SU-DHL-6 (cell line): ENCODE results near the gene RTN4.

Source experiments
- H2AFZ ChIP-seq: fragments of 200-600 bp; sonication (generic); 2 replicates; pipeline ENCODE4 v1.6.1; 2014; ENCODE audit warnings: low read depth, mild to moderate bottlenecking, moderate library complexity, mixed read lengths, antibody characterized with exemption, low read length; ENCODE audit not compliant: severe bottlenecking
- H3F3A ChIP-seq: fragments of 200-600 bp; shearing (Covaris generic); 2 replicates; pipeline ENCODE4 v1.6.0; 2016; ENCODE audit warnings: antibody characterized with exemption, mild to moderate bottlenecking; ENCODE audit not compliant: insufficient read depth
- H3K27ac ChIP-seq: fragments of 200-600 bp; sonication (generic); 2 replicates; pipeline ENCODE4 v1.5.1; 2016; ENCODE audit warnings: low read depth, mild to moderate bottlenecking, low read length, moderate library complexity, mixed read lengths
- H3K27me3 ChIP-seq: fragments of 200-600 bp; sonication (generic), shearing (Covaris generic); 2 replicates; pipeline ENCODE4 v1.6.0; 2014; ENCODE audit warnings: mild to moderate bottlenecking, low read length
- H3K36me3 ChIP-seq: fragments of 200-600 bp; sonication (generic); 2 replicates; pipeline ENCODE4 v1.6.1; 2014; ENCODE audit warnings: mild to moderate bottlenecking, low read length, mixed read lengths
- H3K4me2 ChIP-seq: fragments of 300-600, 200-600 bp; shearing (Covaris generic), sonication (generic); 2 replicates; pipeline ENCODE4 v1.6.0; 2014; ENCODE audit warnings: low read length, low read depth, mild to moderate bottlenecking; ENCODE audit not compliant: poor library complexity, severe bottlenecking
- H3K4me3 ChIP-seq: fragments of 200-600 bp; sonication (generic); 2 replicates; pipeline ENCODE4 v1.5.1; 2014; ENCODE audit warnings: antibody characterized with exemption, low read length, mild to moderate bottlenecking, mixed read lengths; ENCODE audit not compliant: insufficient read depth, poor library complexity, severe bottlenecking
- H3K79me2 ChIP-seq: fragments of 200-600 bp; sonication (generic); 2 replicates; pipeline ENCODE4 v1.6.1; 2014; ENCODE audit warnings: mild to moderate bottlenecking, low read length, moderate library complexity; ENCODE audit not compliant: insufficient read depth
- H3K9ac ChIP-seq: fragments of 200-600 bp; sonication (generic); 2 replicates; pipeline ENCODE4 v1.7.0; 2014; ENCODE audit warnings: mild to moderate bottlenecking, low read length
- H3K9me2 ChIP-seq: fragments of 200-600 bp; sonication (generic); replicated peaks from 2 replicates; pipeline ENCODE4 v1.6.1; 2014; ENCODE audit warnings: low read length; ENCODE audit not compliant: insufficient read depth
- H3K9me3 ChIP-seq: fragments of 200-600 bp; sonication (generic); 2 replicates; pipeline ENCODE4 v1.6.1; 2014; ENCODE audit warnings: low read length, mixed read lengths; ENCODE audit not compliant: insufficient read depth
- H4K20me1 ChIP-seq: fragments of 200-600 bp; sonication (generic); 2 replicates; pipeline ENCODE4 v1.6.1; 2014; ENCODE audit warnings: low read depth, mild to moderate bottlenecking, antibody characterized with exemption, low read length, moderate library complexity, mixed read lengths
- EZH2phosphoT487 ChIP-seq: fragments of 200-600 bp; sonication (generic), shearing (Covaris generic); conservative IDR thresholded peaks from 2 replicates; pipeline ENCODE4 v1.6.1; 2018; ENCODE audit warnings: mild to moderate bottlenecking, antibody characterized with exemption, low read length, moderate library complexity, mixed read lengths
- TF ChIP-seq, protein P1 (sequence below): fragments of 200-600 bp; sonication (generic); IDR thresholded peaks from one replicate; pipeline ENCODE4 v1.5.1; 2017; ENCODE audit warnings: antibody characterized with exemption, mild to moderate bottlenecking, low read length, moderate library complexity; ENCODE audit not compliant: insufficient read depth, poor library complexity, severe bottlenecking

The RTN4 gene

GRCh38 chr2:55001716-55002115, 48.5 kb downstream of the RTN4 start:
- Histone ChIP-seq H3K9me3 (no peaks in the 10 kb centered on the region), H3K9me2 (no peaks in the 10 kb centered on the region), H3K9ac (no peak overlapping the region), H3K27ac (no peak overlapping the region), H3K27me3 (no peaks in the 10 kb centered on the region), H2AFZ (no peak overlapping the region), H3F3A (peaks cover 26% of the 10 kb centered on the region; the same call in 1 of the 2 replicates), H3K4me3 (no peak overlapping the region), H4K20me1 (peaks cover 30% of the 10 kb centered on the region), H3K36me3 (no peaks in the 10 kb centered on the region), H3K4me2 (no peak overlapping the region), H3K79me2 (peaks cover 90% of the 10 kb centered on the region)
- TF ChIP-seq, protein P1, sequence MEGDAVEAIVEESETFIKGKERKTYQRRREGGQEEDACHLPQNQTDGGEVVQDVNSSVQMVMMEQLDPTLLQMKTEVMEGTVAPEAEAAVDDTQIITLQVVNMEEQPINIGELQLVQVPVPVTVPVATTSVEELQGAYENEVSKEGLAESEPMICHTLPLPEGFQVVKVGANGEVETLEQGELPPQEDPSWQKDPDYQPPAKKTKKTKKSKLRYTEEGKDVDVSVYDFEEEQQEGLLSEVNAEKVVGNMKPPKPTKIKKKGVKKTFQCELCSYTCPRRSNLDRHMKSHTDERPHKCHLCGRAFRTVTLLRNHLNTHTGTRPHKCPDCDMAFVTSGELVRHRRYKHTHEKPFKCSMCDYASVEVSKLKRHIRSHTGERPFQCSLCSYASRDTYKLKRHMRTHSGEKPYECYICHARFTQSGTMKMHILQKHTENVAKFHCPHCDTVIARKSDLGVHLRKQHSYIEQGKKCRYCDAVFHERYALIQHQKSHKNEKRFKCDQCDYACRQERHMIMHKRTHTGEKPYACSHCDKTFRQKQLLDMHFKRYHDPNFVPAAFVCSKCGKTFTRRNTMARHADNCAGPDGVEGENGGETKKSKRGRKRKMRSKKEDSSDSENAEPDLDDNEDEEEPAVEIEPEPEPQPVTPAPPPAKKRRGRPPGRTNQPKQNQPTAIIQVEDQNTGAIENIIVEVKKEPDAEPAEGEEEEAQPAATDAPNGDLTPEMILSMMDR, result no peak
- no peak for TF ChIP-seq EZH2phosphoT487

DNA sequence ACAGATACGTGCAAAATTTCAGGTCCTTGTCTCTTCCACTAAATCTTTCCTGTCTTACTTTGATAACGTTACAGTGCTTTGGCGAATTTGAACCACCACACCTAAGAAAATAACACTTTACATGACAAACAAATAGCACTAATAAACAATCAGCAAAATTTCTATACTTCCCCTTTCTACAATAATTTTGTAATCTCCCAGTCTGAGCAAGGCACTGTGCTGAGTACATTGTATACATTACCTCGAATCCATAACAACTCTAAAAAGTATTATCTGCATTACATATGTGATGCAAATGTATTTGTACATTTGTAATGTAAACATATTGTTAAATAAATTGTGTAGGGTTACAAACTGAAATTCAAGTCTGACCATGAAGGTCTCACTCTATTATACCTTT, 49.9 kb downstream of the RTN4 start:
- Histone ChIP-seq H2AFZ (no peak overlapping the region), H3K9me2 (no peaks in the 10 kb centered on the region), H4K20me1 (peaks cover 25% of the 10 kb centered on the region), H3K4me3 (no peak overlapping the region), H3K9me3 (no peaks in the 10 kb centered on the region), H3K27me3 (no peaks in the 10 kb centered on the region), H3K36me3 (no peaks in the 10 kb centered on the region), H3K79me2 (peaks cover 90% of the 10 kb centered on the region), H3K4me2 (peak overlapping the region; percentile 16), H3K9ac (no peak overlapping the region), H3K27ac (no peak overlapping the region), H3F3A (peaks cover 26% of the 10 kb centered on the region; the same call in 1 of the 2 replicates)
- TF ChIP-seq, protein P1, result no peak
- TF ChIP-seq EZH2phosphoT487, result no peak

- no peak overlapping the region for H2AFZ ChIP-seq
- H3F3A ChIP-seq, result peaks cover 26% of the 10 kb centered on the region; the same call in 1 of the 2 replicates
These were observed 51.1 kb downstream of the RTN4 start for GRCh38 chr2:54999182-54999581.

More at GRCh38 chr2:54999182-54999581, 51.1 kb downstream of the RTN4 start:
- TF ChIP-seq EZH2phosphoT487, result no peak
- TF ChIP-seq, protein P1, result no peak
- Histone ChIP-seq H3K9ac (no peak overlapping the region), H3K4me2 (peak overlapping the region; percentile 36), H4K20me1 (peaks cover 23% of the 10 kb centered on the region), H3K27ac (no peak overlapping the region), H3K36me3 (no peaks in the 10 kb centered on the region), H3K27me3 (no peaks in the 10 kb centered on the region), H3K79me2 (peaks cover 91% of the 10 kb centered on the region), H3K9me2 (no peaks in the 10 kb centered on the region), H3K9me3 (no peaks in the 10 kb centered on the region), H3K4me3 (no peak overlapping the region)
